HUES6 (cell line): Measurements from ENCODE around the gene IRS2.

Source experiments
- H3K27ac ChIP-seq: 2 replicates; pipeline ENCODE4 v1.7.0; 2013; ENCODE audit warnings: low read depth, mild to moderate bottlenecking, low read length, inconsistent platforms
- H3K27me3 ChIP-seq: 2 replicates; pipeline ENCODE4 v1.6.1; 2013; ENCODE audit warnings: low read length; ENCODE audit not compliant: control insufficient read depth, insufficient read depth
- H3K36me3 ChIP-seq: 2 replicates; pipeline ENCODE4 v1.6.1; 2013; ENCODE audit warnings: low read length; ENCODE audit not compliant: control insufficient read depth, insufficient read depth
- H3K4me1 ChIP-seq: 2 replicates; pipeline ENCODE4 v1.6.1; 2013; ENCODE audit warnings: low read length; ENCODE audit not compliant: control insufficient read depth, insufficient read depth
- H3K4me3 ChIP-seq: 2 replicates; pipeline ENCODE4 v1.5.1; 2013; ENCODE audit warnings: low read depth, low read length
- H3K9ac ChIP-seq: one replicate; pipeline ENCODE4 v1.6.1; 2013; ENCODE audit warnings: mild to moderate bottlenecking, low read length
- H3K9me3 ChIP-seq: 2 replicates; pipeline ENCODE4 v1.6.1; 2013; ENCODE audit warnings: low read depth, low read length; ENCODE audit not compliant: control insufficient read depth, insufficient read depth

Gene IRS2

GRCh38 chr13:109728791-109729731 lies 57.3 kb downstream of the IRS2 start:
- H3K36me3 ChIP-seq: no peaks in the 10 kb centered on the region
- 0 out of 2 replicates have a peak, but pooled peaks cover 7% of the 10 kb centered on the region for H3K9me3 ChIP-seq
- H3K4me3 ChIP-seq: no peak overlapping the region
- no peak overlapping the region for H3K27ac ChIP-seq
- H3K9ac ChIP-seq: no peak overlapping the region
- H3K27me3 ChIP-seq: no peaks in the 10 kb centered on the region
- peaks cover 20% of the 10 kb centered on the region for H3K4me1 ChIP-seq

- Histone ChIP-seq H3K4me1 (peaks cover 20% of the 10 kb centered on the region), H3K36me3 (no peaks in the 10 kb centered on the region), H3K27me3 (no peaks in the 10 kb centered on the region), H3K4me3 (no peak overlapping the region), H3K27ac (no peak overlapping the region), H3K9ac (no peak overlapping the region), H3K9me3 (0 out of 2 replicates have a peak, but pooled peaks cover 5% of the 10 kb centered on the region)
These were observed 58.3 kb downstream of the IRS2 start for GRCh38 chr13:109728061-109728460.

GRCh38 chr13:109727251-109727650 lies 59.1 kb downstream of the IRS2 start:
- 0 out of 2 replicates have a peak, but pooled peaks cover 4% of the 10 kb centered on the region for H3K9me3 ChIP-seq
- no peaks in the 10 kb centered on the region for H3K27me3 ChIP-seq
- H3K4me1 ChIP-seq: peaks cover 20% of the 10 kb centered on the region
- no peaks in the 10 kb centered on the region for H3K36me3 ChIP-seq
- no peak overlapping the region for H3K27ac ChIP-seq
- H3K9ac ChIP-seq: no peak overlapping the region
- H3K4me3 ChIP-seq: no peak overlapping the region

GRCh38 chr13:109725995-109726637 lies 60.3 kb downstream of the IRS2 start:
- Histone ChIP-seq H3K36me3 (no peaks in the 10 kb centered on the region), H3K4me3 (no peak overlapping the region), H3K4me1 (peaks cover 24% of the 10 kb centered on the region), H3K9ac (no peak overlapping the region), H3K9me3 (no peaks in the 10 kb centered on the region), H3K27ac (no peak overlapping the region), H3K27me3 (no peaks in the 10 kb centered on the region)

GRCh38 chr13:109725297-109725696 lies 61.1 kb downstream of the IRS2 start:
- H3K9me3 ChIP-seq: no peaks in the 10 kb centered on the region
- H3K27me3 ChIP-seq: no peaks in the 10 kb centered on the region
- peaks cover 24% of the 10 kb centered on the region for H3K4me1 ChIP-seq
- no peak overlapping the region for H3K9ac ChIP-seq
- no peak overlapping the region for H3K4me3 ChIP-seq
- no peaks in the 10 kb centered on the region for H3K36me3 ChIP-seq
- H3K27ac ChIP-seq: no peak overlapping the region

- H3K9ac ChIP-seq: no peak overlapping the region
- peaks cover 21% of the 10 kb centered on the region for H3K4me1 ChIP-seq
- no peak overlapping the region for H3K4me3 ChIP-seq
- H3K36me3 ChIP-seq: no peaks in the 10 kb centered on the region
- H3K27me3 ChIP-seq: no peaks in the 10 kb centered on the region
- H3K27ac ChIP-seq: no peak overlapping the region
- H3K9me3 ChIP-seq: no peaks in the 10 kb centered on the region
These were observed 61.8 kb downstream of the IRS2 start for GRCh38 chr13:109724603-109725002.

- no peaks in the 10 kb centered on the region for H3K36me3 ChIP-seq
- H3K9me3 ChIP-seq: no peaks in the 10 kb centered on the region
- H3K27me3 ChIP-seq: no peaks in the 10 kb centered on the region
- peaks cover 12% of the 10 kb centered on the region; the same call in 1 of the 2 replicates for H3K4me1 ChIP-seq
- no peak overlapping the region for H3K27ac ChIP-seq
- no peak overlapping the region for H3K4me3 ChIP-seq
- no peak overlapping the region for H3K9ac ChIP-seq
These were observed 63.3 kb downstream of the IRS2 start for GRCh38 chr13:109723046-109723445.

GRCh38 chr13:109722068-109722467 lies 64.3 kb downstream of the IRS2 start:
- H3K36me3 ChIP-seq: no peaks in the 10 kb centered on the region
- H3K27me3 ChIP-seq: no peaks in the 10 kb centered on the region
- H3K4me3 ChIP-seq: no peak overlapping the region
- H3K9me3 ChIP-seq: no peaks in the 10 kb centered on the region
- H3K9ac ChIP-seq: no peak overlapping the region
- no peak overlapping the region for H3K27ac ChIP-seq
- H3K4me1 ChIP-seq: peaks cover 12% of the 10 kb centered on the region; the same call in 1 of the 2 replicates

- Histone ChIP-seq H3K36me3 (no peaks in the 10 kb centered on the region), H3K27me3 (no peaks in the 10 kb centered on the region), H3K9ac (no peak overlapping the region), H3K4me1 (peaks cover 12% of the 10 kb centered on the region; the same call in 1 of the 2 replicates), H3K9me3 (no peaks in the 10 kb centered on the region), H3K27ac (no peak overlapping the region), H3K4me3 (no peak overlapping the region)
These were observed 65.6 kb downstream of the IRS2 start for GRCh38 chr13:109720758-109721184.

GRCh38 chr13:109719962-109720646 lies 66.3 kb downstream of the IRS2 start:
- H3K4me1 ChIP-seq: peaks cover 12% of the 10 kb centered on the region; the same call in 1 of the 2 replicates
- no peaks in the 10 kb centered on the region for H3K27me3 ChIP-seq
- H3K27ac ChIP-seq: no peak overlapping the region
- no peak overlapping the region for H3K9ac ChIP-seq
- H3K36me3 ChIP-seq: no peaks in the 10 kb centered on the region
- no peak overlapping the region for H3K4me3 ChIP-seq
- no peaks in the 10 kb centered on the region for H3K9me3 ChIP-seq
